Fibroblast of lung (primary cell): ENCODE data around the gene CCDC171.

Experiments
- EZH2 ChIP-seq: IDR thresholded peaks from 2 replicates; pipeline ENCODE4 v1.5.1; 2012; ENCODE audit warnings: low read length, control low read depth, mild to moderate bottlenecking; ENCODE audit errors: missing control alignments
- TF ChIP-seq, protein P1 (sequence below), 2 donors: IDR thresholded peaks in 1 of 2; conservative IDR thresholded peaks in 1 of 2; 1 replicate in 1 of 2; 2 replicates in 1 of 2; pipeline ENCODE4 v1.5.1; 2011 to 2012; ENCODE audit warnings: low read length in 2 of 2, control low read depth in 1 of 2, inconsistent platforms in 1 of 2, low read depth in 1 of 2, mild to moderate bottlenecking in 1 of 2

DNA sequence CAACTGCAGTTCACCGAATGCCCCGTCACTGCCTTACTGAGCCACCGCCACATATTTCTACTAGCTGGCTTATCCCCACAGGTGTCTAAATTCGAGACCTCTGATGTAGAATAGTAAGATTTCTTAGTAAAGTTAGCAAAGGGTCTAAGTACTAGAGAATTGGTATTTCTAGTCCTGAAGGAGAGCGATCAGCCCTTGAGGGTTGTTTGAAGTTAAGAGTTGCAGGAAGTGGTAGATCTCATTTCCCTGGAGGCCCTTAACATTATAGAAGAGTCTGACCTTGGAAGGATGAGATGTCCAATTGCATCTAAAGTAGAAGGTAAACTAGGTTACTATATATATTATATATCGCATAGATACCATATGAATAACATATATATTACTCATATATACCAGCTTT is 451.8 kb downstream of the CCDC171 start:
- TF ChIP-seq, protein P1, sequence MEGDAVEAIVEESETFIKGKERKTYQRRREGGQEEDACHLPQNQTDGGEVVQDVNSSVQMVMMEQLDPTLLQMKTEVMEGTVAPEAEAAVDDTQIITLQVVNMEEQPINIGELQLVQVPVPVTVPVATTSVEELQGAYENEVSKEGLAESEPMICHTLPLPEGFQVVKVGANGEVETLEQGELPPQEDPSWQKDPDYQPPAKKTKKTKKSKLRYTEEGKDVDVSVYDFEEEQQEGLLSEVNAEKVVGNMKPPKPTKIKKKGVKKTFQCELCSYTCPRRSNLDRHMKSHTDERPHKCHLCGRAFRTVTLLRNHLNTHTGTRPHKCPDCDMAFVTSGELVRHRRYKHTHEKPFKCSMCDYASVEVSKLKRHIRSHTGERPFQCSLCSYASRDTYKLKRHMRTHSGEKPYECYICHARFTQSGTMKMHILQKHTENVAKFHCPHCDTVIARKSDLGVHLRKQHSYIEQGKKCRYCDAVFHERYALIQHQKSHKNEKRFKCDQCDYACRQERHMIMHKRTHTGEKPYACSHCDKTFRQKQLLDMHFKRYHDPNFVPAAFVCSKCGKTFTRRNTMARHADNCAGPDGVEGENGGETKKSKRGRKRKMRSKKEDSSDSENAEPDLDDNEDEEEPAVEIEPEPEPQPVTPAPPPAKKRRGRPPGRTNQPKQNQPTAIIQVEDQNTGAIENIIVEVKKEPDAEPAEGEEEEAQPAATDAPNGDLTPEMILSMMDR (conservative IDR thresholded peaks at IDR 0.05 in 1 of 2, IDR thresholded peaks at IDR 0.05 in 1 of 2; ENCODE audit: low read depth in 1 of 2, low read length in 2 of 2): no peak
- TF ChIP-seq EZH2: no peak
